NCI-H1105 treated with DMSO at 0.1 percent for 48 hours (cell line): Measurements from ENCODE around the gene GRIN2D.

ENCODE experiments used
- DNase-seq: peaks from one replicate; lab custom pipeline; 2025; lab: John Stamatoyannopoulos, UW

The GRIN2D gene

DNA sequence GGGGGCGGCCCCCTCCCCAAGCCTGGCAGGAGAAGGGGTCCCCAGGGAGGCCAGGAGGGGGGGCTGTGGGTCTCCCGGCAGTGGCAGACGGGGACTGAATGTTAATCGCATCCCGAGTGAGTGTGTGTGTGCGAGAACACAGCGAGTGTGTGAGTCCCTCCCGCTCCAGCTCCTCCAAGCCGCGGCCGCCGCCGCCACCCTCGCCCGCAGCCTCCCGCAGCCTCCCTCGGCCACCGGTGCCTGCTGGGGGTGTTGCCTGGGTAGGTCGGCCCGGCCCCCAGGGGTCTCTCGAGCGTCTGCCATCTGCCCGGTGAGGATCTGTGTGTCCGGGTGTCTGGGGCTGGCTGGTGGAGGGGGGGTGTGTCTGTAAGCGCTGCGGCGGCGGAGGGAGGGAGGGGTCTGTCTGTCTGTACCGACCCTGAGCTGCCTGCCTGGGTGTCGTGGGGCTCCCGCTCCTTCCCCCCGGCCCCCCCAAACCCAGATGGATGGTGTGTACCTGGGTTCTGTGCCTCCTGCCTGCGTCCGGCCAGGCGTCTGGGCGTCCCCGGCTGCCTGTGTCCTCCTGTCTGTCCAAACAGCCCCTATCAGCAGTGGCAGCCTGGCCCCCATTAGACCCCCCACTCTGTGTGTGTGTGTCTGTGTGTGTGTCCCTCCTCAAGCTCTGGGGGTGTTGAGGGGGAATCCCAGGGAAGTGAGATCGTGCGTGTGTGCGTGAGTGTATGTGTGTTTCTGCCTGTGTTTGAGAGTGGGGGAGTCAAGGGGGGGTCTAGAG lies at the start of gene GRIN2D:
GRIN2D (plus strand) TSS at position 110 of the 772 bp plus-strand sequence. CDS start 4,725 bp downstream, outside the sequence.
- no peak for DNase-seq

- DNase-seq = no peak
Measured at GRCh38 chr19:48344892-48345291, 48.6 kb upstream of the GRIN2D start.

DNA sequence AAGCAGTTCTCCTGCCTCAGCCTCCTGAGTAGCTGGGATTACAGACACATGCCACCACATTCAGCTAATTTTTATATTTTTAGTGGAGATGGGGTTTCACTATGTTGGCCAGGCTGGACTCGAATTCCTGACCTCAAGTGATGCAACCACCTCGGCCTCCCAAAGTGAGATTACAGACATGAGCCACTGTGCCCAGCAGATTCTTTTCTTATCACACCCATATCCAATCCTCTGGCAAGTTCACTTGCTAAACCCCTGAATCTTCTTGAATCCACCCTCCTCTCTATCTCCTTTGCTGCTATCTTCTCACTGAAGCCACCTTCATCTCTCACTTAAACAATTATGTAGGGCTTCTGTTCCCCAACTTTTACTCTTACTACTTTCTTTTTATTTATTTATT lies 47.3 kb upstream of the GRIN2D start:
- DNase-seq = no peak

DNA sequence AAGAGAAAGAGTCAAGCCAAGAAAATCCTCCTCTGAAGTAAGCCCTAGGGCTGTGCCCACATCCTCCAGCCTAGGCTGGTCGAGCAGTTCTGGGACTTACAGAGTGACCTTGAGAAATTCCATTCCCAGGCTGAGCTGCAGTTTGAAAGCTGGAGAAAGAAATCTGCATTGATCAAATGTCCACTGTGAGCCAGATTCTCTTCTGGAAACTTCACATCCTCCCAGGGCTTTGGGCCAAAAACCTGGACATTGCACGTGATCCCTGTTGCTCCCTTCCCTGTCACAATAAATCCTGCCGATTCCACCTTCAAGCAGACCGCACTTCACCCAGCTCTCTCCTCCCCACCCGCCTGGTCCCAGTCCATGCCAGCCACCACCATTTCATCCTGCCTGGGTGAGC lies 45.4 kb upstream of the GRIN2D start:
- DNase-seq = no peak

GRCh38 chr19:48348737-48349136 lies 44.7 kb upstream of the GRIN2D start:
- no peak for DNase-seq

GRCh38 chr19:48350856-48351255 lies 42.6 kb upstream of the GRIN2D start:
- no peak for DNase-seq

DNA sequence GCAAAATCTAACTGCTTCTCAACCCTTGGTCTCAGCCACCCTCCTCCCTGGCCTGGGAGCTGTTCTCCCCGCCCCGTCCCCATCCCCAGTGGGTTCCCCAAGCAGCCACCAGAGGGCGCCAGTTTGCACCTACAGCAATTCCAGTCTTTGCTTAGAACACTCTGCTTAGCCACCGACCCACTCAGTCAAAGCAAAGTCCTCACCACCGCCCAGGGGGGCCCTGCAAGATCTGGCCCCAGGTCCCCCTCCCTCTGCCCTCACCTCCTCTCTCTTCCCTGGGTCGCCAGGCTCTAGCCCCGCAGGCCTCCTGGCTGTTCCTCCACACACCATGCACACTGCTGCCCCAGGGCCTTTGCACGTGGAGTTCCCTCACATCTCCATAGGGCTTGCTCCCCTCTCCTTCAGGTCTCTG lies 42.1 kb upstream of the GRIN2D start:
- peak; percentile 40 for DNase-seq

- no peak for DNase-seq
Measured at GRCh38 chr19:48353677-48354076, 39.8 kb upstream of the GRIN2D start.

DNA sequence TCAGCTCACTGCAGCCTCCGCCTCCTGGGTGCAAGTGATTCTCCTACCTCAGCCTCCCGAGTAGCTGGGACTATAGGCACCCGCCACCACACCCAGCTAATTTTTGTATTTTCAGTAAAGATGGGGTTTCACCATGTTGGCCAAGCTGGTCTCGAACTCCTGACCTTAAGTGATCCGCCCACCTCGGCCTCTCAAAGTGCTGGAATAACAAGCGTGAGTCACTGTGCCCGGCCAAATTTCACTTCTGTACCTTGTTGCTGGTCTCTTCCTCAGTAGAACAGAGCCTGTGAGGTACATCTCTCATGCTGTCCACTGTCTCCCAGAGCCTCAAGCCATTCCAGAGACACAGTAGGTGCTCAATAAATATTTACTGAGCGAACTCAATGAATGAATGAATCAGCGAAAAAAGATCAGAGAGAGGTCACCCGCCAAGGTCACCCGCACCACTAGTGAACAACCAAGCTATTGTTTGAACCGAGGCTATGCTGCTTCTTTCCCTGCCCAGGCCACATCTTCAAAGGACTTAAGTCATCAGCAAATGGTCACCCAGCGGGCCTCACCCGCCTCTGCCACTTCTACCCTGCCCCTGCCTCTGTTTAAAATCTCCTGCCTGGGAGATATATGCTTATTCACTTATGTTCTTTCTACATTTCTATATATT lies 39.0 kb upstream of the GRIN2D start:
- DNase-seq = no peak

DNA sequence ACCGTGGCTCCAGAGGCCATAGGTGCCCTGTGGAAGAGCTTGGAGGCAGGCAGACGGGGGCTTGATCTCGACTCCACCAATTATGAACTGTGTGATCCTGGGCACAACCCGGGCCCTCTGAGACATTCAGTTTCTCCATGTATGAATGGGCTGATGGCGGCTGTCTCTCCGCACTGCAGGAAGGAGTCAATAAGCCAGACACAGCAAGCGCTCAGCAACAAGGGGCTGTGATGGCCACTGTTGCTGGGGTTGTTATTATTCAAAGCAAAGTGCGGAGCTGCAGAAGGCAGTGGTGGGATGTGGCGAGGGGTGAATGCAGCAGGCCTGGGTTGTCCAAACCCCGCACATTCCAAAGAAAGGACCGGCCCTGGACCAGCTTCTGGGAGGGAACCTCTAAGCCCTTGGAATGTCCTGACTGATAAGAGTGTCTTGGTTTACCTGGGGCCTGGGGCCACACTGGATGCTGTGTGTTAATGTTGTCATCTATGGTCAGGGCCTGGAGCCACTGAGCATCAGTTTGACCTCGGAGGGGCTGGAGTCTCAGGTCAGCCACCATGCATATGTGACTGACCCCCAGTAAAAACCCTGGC lies 38.0 kb upstream of the GRIN2D start:
- DNase-seq = no peak

- DNase-seq = no peak
Measured at GRCh38 chr19:48359123-48359522, 34.3 kb upstream of the GRIN2D start.

GRCh38 chr19:48361912-48362311 lies 31.6 kb upstream of the GRIN2D start:
- no peak for DNase-seq

- DNase-seq = peak; percentile 97
Measured at GRCh38 chr19:48362716-48363499, 30.6 kb upstream of the GRIN2D start.

GRCh38 chr19:48363500-48363809 lies 30.0 kb upstream of the GRIN2D start:
- no peak for DNase-seq

- peak; percentile 99 for DNase-seq
Measured at GRCh38 chr19:48363810-48364597, 29.5 kb upstream of the GRIN2D start, which contains the start of the genes SYNGR4 and TMEM143. TSS of gene SYNGR4 (plus strand) at chr19:48364367. CDS start at chr19:48365843, 1,476 bp downstream. TSS of gene TMEM143 (minus strand) at chr19:48363940. CDS start at chr19:48363920, 20 bp downstream.

- DNase-seq = no peak
Measured at GRCh38 chr19:48364598-48365348, 28.7 kb upstream of the GRIN2D start.

GRCh38 chr19:48365602-48366001 lies 27.9 kb upstream of the GRIN2D start:
- no peak for DNase-seq

DNA sequence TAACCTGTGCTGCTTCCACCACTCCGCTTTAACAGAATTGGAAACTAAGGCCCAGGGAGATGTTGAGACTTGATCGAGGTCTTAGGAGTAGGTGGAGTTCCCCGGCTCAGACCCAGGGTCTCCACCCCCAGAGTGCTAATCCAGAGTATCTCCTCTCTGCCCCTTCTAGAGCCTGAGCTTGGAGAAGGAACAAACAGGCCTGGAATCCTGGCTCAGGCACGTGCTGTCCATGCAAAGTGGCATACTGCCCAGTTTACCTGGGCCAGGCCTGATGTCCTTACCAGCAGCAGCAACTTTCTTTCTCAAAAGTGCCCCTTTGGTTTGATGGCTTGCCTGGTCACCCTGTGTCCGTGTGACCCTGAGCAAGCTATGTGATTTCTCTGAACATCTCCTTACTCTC lies 25.6 kb upstream of the GRIN2D start:
- DNase-seq = no peak

DNA sequence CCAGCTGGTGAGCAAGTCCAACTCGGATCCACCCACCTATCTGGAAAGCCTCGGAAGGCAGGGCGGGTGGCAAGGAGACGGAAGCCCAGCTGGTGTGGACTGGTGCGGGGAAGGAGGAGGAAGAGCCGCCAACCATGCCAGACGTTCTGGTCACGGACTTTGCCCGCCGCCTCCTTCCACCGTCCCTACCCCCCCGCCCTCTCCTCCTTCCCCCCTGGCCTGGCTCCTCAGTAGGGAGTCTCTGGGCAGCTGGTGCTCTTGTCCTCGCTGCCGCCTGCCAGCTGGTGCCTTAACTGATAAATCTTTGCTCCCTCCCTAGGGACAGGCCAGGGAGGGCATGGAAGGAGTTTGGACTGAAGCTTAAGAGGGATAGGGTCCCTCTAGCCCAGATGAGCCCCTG lies 24.5 kb upstream of the GRIN2D start:
- no peak for DNase-seq

DNA sequence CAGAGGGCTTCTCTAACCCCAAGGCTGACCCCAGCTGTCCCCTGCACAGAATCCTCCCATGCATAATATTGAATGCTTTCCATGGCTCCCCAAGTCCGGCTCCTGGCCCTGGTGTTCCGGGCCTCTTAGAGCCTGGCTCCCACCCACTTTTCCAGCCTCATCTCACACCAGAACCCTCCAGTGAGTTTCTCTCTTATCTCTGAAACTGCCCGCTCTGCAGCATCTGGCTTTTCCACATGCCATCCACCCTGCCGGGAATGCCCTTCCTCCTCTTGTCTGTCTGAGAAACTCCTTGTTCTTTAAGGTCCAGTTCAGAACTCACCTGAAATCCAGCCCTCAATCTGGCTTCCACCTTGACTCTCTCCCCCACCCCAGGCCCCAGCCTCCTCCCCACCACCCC lies 22.5 kb upstream of the GRIN2D start:
- no peak for DNase-seq

DNA sequence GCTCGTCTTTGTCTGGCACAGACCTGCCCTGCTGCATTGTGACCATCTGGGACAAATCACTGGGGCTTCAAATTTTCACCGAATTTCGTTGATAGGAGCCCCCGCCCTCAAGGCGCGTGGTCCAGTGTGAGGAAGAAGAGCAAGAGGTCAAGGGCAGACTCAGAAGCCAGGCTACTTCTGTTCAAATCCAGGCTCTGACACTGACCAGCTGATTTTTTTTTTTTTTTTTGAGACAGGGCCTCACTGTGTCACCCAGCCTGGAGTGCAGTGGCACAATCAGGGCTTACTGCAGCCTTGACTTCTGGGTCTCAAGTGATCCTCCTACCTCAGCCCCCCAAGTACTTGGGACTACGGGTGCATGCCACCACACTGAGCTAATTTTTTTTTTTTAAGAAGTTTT lies 22.1 kb upstream of the GRIN2D start:
- no peak for DNase-seq
